SU-DHL-6 (cell line): Measurements from ENCODE around the gene FMNL1.

Source experiments
- H2AFZ ChIP-seq: fragments of 200-600 bp; sonication (generic); 2 replicates; pipeline ENCODE4 v1.6.1; 2014; ENCODE audit warnings: low read depth, mild to moderate bottlenecking, moderate library complexity, mixed read lengths, antibody characterized with exemption, low read length; ENCODE audit not compliant: severe bottlenecking
- H3F3A ChIP-seq: fragments of 200-600 bp; shearing (Covaris generic); 2 replicates; pipeline ENCODE4 v1.6.0; 2016; ENCODE audit warnings: antibody characterized with exemption, mild to moderate bottlenecking; ENCODE audit not compliant: insufficient read depth
- H3K27ac ChIP-seq: fragments of 200-600 bp; sonication (generic); 2 replicates; pipeline ENCODE4 v1.5.1; 2016; ENCODE audit warnings: low read depth, mild to moderate bottlenecking, low read length, moderate library complexity, mixed read lengths
- H3K27me3 ChIP-seq: fragments of 200-600 bp; sonication (generic), shearing (Covaris generic); 2 replicates; pipeline ENCODE4 v1.6.0; 2014; ENCODE audit warnings: mild to moderate bottlenecking, low read length
- H3K36me3 ChIP-seq: fragments of 200-600 bp; sonication (generic); 2 replicates; pipeline ENCODE4 v1.6.1; 2014; ENCODE audit warnings: mild to moderate bottlenecking, low read length, mixed read lengths
- H3K4me2 ChIP-seq: fragments of 300-600, 200-600 bp; shearing (Covaris generic), sonication (generic); 2 replicates; pipeline ENCODE4 v1.6.0; 2014; ENCODE audit warnings: low read length, low read depth, mild to moderate bottlenecking; ENCODE audit not compliant: poor library complexity, severe bottlenecking
- H3K4me3 ChIP-seq: fragments of 200-600 bp; sonication (generic); 2 replicates; pipeline ENCODE4 v1.5.1; 2014; ENCODE audit warnings: antibody characterized with exemption, low read length, mild to moderate bottlenecking, mixed read lengths; ENCODE audit not compliant: insufficient read depth, poor library complexity, severe bottlenecking
- H3K79me2 ChIP-seq: fragments of 200-600 bp; sonication (generic); 2 replicates; pipeline ENCODE4 v1.6.1; 2014; ENCODE audit warnings: mild to moderate bottlenecking, low read length, moderate library complexity; ENCODE audit not compliant: insufficient read depth
- H3K9ac ChIP-seq: fragments of 200-600 bp; sonication (generic); 2 replicates; pipeline ENCODE4 v1.7.0; 2014; ENCODE audit warnings: mild to moderate bottlenecking, low read length
- H3K9me2 ChIP-seq: fragments of 200-600 bp; sonication (generic); replicated peaks from 2 replicates; pipeline ENCODE4 v1.6.1; 2014; ENCODE audit warnings: low read length; ENCODE audit not compliant: insufficient read depth
- H3K9me3 ChIP-seq: fragments of 200-600 bp; sonication (generic); 2 replicates; pipeline ENCODE4 v1.6.1; 2014; ENCODE audit warnings: low read length, mixed read lengths; ENCODE audit not compliant: insufficient read depth
- H4K20me1 ChIP-seq: fragments of 200-600 bp; sonication (generic); 2 replicates; pipeline ENCODE4 v1.6.1; 2014; ENCODE audit warnings: low read depth, mild to moderate bottlenecking, antibody characterized with exemption, low read length, moderate library complexity, mixed read lengths
- EZH2phosphoT487 ChIP-seq: fragments of 200-600 bp; sonication (generic), shearing (Covaris generic); conservative IDR thresholded peaks from 2 replicates; pipeline ENCODE4 v1.6.1; 2018; ENCODE audit warnings: mild to moderate bottlenecking, antibody characterized with exemption, low read length, moderate library complexity, mixed read lengths
- TF ChIP-seq, protein P1 (sequence below): fragments of 200-600 bp; sonication (generic); IDR thresholded peaks from one replicate; pipeline ENCODE4 v1.5.1; 2017; ENCODE audit warnings: antibody characterized with exemption, mild to moderate bottlenecking, low read length, moderate library complexity; ENCODE audit not compliant: insufficient read depth, poor library complexity, severe bottlenecking

Gene FMNL1

GRCh38 chr17:45277992-45278391 is 56.3 kb downstream of the FMNL1 start:
- TF ChIP-seq, protein P1, sequence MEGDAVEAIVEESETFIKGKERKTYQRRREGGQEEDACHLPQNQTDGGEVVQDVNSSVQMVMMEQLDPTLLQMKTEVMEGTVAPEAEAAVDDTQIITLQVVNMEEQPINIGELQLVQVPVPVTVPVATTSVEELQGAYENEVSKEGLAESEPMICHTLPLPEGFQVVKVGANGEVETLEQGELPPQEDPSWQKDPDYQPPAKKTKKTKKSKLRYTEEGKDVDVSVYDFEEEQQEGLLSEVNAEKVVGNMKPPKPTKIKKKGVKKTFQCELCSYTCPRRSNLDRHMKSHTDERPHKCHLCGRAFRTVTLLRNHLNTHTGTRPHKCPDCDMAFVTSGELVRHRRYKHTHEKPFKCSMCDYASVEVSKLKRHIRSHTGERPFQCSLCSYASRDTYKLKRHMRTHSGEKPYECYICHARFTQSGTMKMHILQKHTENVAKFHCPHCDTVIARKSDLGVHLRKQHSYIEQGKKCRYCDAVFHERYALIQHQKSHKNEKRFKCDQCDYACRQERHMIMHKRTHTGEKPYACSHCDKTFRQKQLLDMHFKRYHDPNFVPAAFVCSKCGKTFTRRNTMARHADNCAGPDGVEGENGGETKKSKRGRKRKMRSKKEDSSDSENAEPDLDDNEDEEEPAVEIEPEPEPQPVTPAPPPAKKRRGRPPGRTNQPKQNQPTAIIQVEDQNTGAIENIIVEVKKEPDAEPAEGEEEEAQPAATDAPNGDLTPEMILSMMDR, result no peak
- TF ChIP-seq EZH2phosphoT487, result no peak
- no peaks in the 10 kb centered on the region for H3K36me3 ChIP-seq
- H3K9me2 ChIP-seq, result no peaks in the 10 kb centered on the region
- H2AFZ ChIP-seq, result no peak overlapping the region
- no peaks in the 10 kb centered on the region for H3K27me3 ChIP-seq
- no peak overlapping the region for H3K27ac ChIP-seq
- H3K9me3 ChIP-seq, result no peaks in the 10 kb centered on the region
- no peaks in the 10 kb centered on the region for H3K79me2 ChIP-seq
- H3K4me3 ChIP-seq, result no peak overlapping the region
- peaks cover 9% of the 10 kb centered on the region for H3F3A ChIP-seq
- H3K9ac ChIP-seq, result no peak overlapping the region
- no peak overlapping the region for H3K4me2 ChIP-seq
- H4K20me1 ChIP-seq, result no peaks in the 10 kb centered on the region

- H3K4me3 ChIP-seq, result no peak overlapping the region
- no peaks in the 10 kb centered on the region for H4K20me1 ChIP-seq
- H3K9me3 ChIP-seq, result no peaks in the 10 kb centered on the region
- TF ChIP-seq EZH2phosphoT487, result no peak
- TF ChIP-seq, protein P1, result no peak
- no peak overlapping the region for H3K4me2 ChIP-seq
- H3K36me3 ChIP-seq, result no peaks in the 10 kb centered on the region
- H3K27me3 ChIP-seq, result no peaks in the 10 kb centered on the region
- H3K79me2 ChIP-seq, result no peaks in the 10 kb centered on the region
- H3K9ac ChIP-seq, result no peak overlapping the region
- no peak overlapping the region for H2AFZ ChIP-seq
- H3F3A ChIP-seq, result peaks cover 9% of the 10 kb centered on the region
- H3K9me2 ChIP-seq, result no peaks in the 10 kb centered on the region
- H3K27ac ChIP-seq, result no peak overlapping the region
Measured at GRCh38 chr17:45279898-45280297, 58.2 kb downstream of the FMNL1 start.

DNA sequence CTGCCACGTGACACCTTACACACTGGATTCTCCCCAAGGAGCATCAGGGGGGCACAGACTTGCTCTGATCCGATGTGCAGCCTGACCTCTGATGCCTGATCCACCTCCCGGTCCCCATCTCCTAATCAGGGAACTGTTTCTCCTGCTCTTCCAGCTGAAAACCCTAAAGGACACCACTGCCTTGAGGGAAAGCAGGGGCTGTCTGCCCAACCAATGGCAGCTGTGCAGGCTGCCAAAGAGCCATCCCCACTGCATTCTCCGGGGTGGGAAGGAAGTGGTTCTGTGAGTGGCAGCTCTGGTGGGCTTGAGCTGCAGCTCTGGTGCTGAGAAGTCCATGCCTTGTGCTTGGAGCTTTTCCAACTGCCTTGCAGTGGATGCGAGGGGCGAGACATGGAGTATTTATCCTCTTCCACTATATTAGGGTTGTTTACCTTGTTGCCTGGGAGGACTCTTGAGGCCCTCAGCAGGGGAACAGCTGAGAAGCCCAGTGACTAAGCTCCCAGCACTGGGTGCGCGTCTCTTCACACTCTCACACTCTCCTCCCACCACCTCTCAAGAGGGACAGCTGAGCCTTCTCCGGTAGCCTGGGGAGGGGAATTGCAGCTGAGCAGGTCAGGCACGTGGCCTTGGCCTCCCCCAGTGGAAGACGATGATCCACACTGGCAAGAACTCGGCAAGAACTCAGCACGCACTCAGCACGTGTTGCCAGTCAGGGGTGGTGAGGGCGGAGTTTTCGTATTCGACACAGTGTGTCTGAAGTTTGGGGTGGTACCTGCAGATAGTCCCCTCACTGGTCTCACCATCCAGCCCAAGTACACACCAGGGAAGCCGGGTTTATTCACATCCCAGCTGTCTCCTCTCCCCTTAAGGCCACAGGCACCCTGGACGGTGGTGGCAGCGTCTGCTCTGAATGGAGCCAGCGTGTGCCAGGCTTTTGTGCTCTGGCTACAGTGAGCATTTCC is 61.3 kb downstream of the FMNL1 start:
- peaks cover 5% of the 10 kb centered on the region; the same call in 1 of the 2 replicates for H3F3A ChIP-seq
- H3K9me3 ChIP-seq, result no peaks in the 10 kb centered on the region
- H3K27ac ChIP-seq, result no peak overlapping the region
- no peak overlapping the region for H3K4me3 ChIP-seq
- H3K4me2 ChIP-seq, result no peak overlapping the region
- no peaks in the 10 kb centered on the region for H3K9me2 ChIP-seq
- H3K9ac ChIP-seq, result no peak overlapping the region
- TF ChIP-seq, protein P1, result no peak
- TF ChIP-seq EZH2phosphoT487, result no peak
- no peaks in the 10 kb centered on the region for H4K20me1 ChIP-seq
- H3K27me3 ChIP-seq, result no peaks in the 10 kb centered on the region
- no peaks in the 10 kb centered on the region for H3K36me3 ChIP-seq
- H2AFZ ChIP-seq, result no peak overlapping the region
- no peaks in the 10 kb centered on the region for H3K79me2 ChIP-seq
